Prostate gland (tissue), 2 donors: Measurements from ENCODE around the gene C2orf92.

Experiments used
- POLR2AphosphoS5 ChIP-seq: sonication (generic); formaldehyde crosslinking; IDR thresholded peaks from one replicate; pipeline ENCODE4 v1.6.1; 2017; ENCODE audit warnings: antibody characterized with exemption
- TF ChIP-seq, protein P1 (sequence below), 4 experiments: fragments of 200-600 bp in 2 of 4; fragments of 450-650 bp in 2 of 4; sonication (generic) in 2 of 4; IDR thresholded peaks; 1 replicate in 3 of 4; 2 replicates in 1 of 4; pipeline ENCODE4 v1.5.1; 2016 to 2019; ENCODE audit warnings: antibody characterized with exemption in 4 of 4, mild to moderate bottlenecking in 2 of 4, moderate library complexity in 2 of 4

DNA sequence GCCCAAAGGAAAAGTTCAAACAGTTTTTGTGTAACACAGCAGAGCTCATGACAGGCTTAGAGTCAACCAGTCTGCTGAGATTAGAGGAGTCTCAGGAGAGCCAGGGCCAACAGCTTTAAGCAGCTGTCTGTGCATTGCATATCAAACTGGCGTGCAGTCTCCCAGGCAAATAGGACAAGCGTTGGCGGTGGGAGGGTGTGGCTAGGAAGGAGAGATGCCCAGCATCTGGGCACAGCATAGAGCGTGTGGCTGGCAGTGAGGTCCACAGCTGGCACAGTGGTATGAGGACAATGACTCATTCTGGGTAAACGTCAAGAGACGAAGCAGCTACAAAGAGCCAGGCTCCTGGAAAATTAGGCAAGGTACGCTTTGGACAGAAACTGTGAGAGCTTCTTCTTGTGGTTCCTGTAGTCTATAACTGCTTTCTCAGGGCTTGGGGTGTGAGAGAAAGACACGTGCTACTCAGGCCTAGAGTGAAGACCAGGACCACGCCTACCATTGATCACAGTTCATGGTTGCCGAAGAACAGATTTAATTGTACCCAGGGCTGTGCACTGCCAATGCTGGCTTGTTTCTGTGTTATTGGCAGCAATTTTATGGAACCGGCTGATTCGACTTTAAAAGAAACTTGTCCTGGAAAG lies 58.7 kb downstream of the C2orf92 start:
- TF ChIP-seq, protein P1, sequence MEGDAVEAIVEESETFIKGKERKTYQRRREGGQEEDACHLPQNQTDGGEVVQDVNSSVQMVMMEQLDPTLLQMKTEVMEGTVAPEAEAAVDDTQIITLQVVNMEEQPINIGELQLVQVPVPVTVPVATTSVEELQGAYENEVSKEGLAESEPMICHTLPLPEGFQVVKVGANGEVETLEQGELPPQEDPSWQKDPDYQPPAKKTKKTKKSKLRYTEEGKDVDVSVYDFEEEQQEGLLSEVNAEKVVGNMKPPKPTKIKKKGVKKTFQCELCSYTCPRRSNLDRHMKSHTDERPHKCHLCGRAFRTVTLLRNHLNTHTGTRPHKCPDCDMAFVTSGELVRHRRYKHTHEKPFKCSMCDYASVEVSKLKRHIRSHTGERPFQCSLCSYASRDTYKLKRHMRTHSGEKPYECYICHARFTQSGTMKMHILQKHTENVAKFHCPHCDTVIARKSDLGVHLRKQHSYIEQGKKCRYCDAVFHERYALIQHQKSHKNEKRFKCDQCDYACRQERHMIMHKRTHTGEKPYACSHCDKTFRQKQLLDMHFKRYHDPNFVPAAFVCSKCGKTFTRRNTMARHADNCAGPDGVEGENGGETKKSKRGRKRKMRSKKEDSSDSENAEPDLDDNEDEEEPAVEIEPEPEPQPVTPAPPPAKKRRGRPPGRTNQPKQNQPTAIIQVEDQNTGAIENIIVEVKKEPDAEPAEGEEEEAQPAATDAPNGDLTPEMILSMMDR (IDR thresholded peaks at IDR 0.05), result no peak
- TF ChIP-seq POLR2AphosphoS5, result no peak
